ENCODE results near the gene SNX27.

- TF ChIP-seq POLR2A (IDR thresholded peaks at IDR 0.05; ENCODE audit: low read depth, low read length), result no peak
- no peak for TF ChIP-seq TAF1 (IDR thresholded peaks at IDR 0.05; ENCODE audit: low read depth, low read length)
- no peak for TF ChIP-seq POLR2AphosphoS5 (IDR thresholded peaks at IDR 0.05; ENCODE audit: low read depth, low read length)
Measured at GRCh38 chr1:151711044-151711800, 99.4 kb downstream of the SNX27 start.
